HG03175 (cell line): ENCODE data around the gene ITGA7.

Experiments used
- ATAC-seq: cut with Tn5 transposase; IDR thresholded peaks from one replicate; pipeline ENCODE4 v1.9.1; 2021; ENCODE audit warnings: mild to moderate bottlenecking, moderate library complexity; ENCODE audit not compliant: unreplicated experiment

The ITGA7 gene

DNA sequence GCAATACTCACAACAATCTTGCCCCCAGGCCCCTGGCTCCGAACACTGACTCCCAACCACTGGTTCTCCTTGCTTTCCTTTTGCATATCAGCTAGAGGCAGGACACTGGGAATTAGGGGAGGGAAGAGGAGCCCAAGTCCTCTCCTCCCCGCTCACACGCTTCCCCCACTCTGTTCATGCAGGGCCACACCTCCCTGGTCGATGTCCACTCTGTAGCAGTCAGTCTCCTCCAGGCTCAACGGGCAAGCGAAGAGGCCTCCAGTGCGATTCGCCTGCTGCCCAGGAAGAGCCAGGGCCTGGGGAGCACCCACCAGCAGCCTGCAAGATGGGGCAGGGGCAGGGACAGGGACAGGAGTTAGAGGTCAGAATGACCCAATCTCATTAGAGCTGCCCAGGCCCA lies 4.8 kb downstream of the ITGA7 start:
- ATAC-seq: no peak

DNA sequence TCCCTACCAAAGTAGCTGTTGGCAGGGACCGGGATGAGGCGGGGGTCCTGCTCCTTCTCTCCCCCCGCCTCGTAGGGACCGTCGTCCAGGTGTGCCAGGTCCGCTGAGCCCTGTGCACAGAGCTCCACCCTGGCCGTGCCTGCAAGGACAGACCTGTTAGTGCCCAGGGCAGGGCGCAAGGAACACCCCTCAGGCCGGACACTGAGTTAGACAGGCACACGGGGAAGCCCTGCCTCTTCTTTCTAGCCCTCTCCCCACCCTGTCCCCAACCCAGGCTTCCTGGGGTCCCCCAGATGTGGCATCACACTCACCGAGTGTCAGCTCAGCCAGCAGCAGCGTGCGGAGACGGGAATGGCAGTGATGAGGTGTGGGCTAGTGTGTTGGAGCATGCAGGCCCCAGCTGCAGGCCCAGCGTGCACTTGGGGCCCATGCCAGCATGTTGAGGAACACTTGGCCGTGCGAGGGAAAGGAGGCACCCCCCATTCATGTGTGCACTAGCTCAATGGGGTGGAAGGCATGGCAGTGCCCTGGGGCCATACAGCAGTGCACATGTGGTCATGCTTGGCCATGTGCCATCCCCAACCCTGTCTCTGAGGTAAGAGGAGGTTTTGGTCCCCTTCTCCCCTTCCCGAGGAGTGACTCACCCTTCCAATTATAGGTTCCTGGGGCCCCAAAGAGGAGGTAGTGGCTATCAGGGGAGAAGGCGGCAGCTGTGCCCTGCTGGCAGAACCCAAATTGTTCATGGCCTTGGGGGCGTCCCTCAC lies 7.3 kb downstream of the ITGA7 start:
- ATAC-seq: no peak

DNA sequence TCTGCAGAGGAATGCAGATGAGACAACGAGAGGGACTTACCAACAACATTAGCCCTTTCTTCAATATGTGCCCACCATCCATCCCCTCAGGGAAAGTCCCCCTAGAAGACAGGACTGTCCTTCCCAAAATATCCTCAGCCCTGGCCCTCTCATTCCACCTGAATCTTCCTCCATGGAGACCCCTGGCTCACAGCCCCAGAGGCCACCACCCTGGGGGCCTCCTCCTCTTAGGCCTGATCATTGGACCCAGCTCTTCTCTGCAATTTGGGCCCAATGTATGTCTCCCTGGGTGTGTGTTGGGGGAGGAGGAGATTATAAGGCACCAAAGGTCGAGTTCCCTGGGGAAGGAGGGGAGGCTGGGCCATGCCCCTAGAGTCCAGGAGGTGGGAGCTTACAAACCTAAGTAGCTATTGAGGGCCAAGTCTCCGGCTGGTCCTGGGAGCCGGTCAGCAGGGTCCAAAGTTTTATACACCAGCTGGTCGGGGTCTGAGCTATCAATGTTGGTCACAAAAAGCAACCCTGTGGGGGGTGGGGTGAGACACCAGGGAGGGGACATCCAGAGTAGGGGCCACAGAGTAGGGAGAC lies 8.1 kb downstream of the ITGA7 start:
- no peak for ATAC-seq

DNA sequence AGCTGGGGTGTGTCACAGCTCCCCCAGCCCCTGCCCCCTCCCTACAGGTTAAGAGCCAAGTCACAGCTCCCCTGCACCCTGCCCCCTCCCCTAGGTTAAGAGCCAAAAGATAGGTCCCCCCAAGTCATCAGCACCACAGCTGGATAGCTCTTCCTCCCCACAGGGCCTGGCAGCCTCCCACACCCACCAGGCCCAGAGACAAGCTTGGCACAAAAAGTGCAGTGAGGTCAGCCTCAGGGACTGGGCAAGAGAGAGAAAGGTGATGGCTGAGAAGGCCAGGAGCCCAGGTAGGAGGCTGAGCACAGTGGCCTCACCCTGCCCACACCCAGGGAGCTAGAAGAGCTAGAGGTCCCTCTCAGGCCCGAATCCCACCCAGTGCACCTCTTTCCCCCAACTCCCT lies 8.7 kb downstream of the ITGA7 start:
- ATAC-seq: no peak

DNA sequence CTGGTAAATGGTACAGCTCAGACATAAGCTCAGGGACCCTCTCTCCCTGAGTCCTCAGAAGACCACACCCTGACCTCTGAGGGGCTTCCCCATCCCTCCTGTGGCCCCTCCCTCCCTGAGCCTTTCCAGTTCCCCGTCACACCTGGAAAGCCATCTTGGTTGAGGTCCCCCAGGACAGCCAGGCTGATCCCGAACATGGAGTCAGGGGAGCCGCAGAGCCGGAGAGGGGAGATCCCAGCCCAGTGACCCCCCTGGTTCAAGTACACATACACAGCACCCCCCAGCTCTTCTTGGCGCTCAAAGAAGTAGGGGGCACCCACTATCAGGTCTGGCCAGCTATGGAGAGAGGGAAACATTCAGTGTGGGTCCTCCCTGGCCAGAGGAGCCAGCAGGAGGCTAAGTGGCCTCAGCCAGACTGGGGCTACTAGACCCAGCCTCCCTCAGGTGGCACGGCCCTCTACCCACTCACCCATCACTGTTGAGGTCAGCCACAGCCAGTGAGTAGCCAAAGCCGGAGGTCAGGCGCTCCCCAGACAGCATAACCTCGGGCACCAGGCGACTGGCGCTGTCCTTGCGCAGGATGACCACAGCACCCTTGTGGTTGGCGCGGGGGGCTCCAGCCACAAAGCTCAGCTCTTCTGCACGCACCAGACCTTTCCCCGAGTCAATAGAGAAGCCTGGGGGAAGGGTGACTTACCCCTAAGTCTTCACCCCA lies 9.3 kb downstream of the ITGA7 start:
- ATAC-seq: no peak

DNA sequence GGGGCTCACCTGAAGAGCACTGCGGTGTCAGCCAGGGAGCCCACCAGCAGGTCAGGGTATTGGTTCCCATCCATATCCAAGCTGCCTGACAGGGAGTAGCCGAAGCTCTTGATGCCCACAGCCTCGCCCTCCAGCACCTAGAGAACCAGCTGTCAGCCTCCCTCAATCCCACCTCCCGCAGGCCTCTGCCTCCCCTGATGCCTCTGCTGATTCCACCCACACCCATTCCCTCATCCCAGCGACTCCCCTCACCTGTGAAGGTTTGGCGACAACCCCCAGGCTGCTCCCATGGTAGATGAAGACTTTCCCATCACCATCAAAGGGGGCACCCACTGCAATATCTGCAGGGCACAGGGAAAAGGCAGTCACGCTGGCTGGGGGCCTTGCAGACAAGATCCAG lies 10.0 kb downstream of the ITGA7 start:
- no peak for ATAC-seq

DNA sequence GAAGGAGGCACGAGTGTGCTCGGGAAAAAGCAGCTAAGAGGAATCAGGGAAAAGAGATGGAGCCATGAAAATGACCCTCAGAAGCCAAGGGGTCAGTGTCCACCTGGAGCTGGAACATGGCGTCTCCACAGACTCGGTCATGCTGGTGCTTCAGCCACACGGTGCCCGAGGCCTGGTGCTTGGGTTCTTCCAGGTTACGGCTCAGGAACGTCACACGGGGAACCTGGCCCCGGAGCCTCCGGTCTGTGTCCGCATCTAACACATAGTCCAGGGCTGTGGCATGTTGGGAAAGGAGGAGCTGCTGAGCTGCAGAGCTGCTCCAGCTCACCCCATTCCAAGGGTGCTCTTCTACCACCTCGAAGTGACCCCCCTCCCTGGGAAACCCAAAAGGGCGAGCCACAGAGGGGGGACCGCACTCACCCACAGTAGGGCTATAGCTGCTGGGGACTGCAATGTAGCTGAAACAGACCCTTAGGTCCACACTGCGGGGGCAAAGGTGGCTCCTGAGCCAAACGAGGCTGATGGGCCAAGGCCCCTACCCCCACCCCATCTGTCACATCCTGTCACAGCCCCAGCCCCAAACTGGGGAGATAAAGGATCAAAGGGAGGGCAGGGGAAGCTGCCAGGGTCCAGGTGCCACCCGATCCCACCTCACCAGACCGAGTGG lies 10.8 kb downstream of the ITGA7 start:
- ATAC-seq: no peak

DNA sequence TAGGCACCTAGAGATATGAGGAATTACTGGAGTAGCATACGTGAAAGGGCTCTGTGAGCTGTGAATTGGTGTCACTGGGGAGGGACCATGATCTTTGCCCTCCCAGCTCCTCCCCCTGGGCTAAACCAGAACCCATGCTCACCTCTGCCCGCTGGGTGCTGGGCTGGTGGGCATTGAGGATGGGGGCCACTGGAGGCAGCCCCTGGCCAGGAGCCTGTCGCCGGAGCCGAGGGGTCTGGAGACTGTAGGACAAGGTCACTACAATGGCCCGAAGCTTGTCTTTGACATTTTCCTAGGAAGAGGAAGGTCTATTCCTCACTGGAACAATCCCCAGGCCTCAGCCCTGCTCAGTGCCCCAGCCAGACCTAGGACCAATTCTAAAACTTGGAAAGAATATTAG lies 11.6 kb downstream of the ITGA7 start:
- ATAC-seq: no peak

DNA sequence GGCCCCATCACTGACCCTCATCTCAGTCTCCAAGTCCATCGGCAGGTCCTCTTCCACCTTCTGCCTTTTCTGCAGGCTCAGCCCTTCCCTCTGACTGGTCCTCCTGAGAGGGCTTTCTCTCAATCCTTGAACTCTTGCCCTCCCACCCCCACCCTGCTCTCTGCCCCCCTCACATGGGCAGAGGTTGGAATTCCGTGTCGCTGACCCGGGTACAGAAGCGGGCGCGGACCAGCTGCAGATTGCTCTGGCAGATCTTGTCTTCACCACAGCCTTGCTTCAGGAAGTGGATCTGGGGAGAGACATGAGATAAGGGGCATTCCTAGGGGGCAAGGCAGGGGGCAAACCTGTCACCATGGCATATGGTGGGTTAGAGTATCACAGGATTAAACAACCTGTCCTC lies 12.4 kb downstream of the ITGA7 start:
- ATAC-seq: no peak

DNA sequence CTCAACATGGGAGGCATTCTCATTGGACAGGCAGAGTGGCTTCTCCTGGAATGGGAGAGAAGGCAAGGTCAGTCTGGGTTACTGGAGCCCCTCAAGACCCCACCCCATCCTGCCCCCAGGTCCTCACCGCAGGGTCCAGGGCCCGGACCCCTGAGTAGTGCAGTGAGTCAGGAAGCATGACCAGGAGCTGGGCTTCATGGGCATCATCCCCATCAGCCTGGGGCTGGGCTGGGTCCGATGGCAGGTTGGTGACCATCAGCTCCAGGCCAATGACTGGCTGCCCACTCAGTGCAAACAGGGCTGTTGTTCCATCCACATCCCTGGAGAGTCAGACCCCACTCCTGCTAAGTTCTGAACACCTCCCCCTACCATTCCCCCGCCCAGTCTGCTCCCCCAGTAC lies 13.1 kb downstream of the ITGA7 start:
- no peak for ATAC-seq

DNA sequence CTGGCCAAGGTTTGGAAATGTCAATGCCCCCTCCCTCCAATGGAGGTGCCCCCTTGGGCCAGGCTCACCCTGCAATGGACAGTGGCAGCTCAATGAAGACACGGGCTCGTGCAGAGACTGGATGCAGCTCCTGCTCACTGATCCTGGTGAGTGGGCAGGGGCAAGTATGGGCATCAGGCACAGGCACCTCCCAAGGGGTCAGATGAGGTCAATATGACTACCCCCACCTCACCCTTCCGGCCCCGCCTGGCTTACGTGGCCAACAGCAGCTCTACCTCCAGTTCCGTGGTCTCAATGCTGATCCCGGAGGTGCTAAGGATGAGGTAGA lies 13.6 kb downstream of the ITGA7 start:
- ATAC-seq: no peak

DNA sequence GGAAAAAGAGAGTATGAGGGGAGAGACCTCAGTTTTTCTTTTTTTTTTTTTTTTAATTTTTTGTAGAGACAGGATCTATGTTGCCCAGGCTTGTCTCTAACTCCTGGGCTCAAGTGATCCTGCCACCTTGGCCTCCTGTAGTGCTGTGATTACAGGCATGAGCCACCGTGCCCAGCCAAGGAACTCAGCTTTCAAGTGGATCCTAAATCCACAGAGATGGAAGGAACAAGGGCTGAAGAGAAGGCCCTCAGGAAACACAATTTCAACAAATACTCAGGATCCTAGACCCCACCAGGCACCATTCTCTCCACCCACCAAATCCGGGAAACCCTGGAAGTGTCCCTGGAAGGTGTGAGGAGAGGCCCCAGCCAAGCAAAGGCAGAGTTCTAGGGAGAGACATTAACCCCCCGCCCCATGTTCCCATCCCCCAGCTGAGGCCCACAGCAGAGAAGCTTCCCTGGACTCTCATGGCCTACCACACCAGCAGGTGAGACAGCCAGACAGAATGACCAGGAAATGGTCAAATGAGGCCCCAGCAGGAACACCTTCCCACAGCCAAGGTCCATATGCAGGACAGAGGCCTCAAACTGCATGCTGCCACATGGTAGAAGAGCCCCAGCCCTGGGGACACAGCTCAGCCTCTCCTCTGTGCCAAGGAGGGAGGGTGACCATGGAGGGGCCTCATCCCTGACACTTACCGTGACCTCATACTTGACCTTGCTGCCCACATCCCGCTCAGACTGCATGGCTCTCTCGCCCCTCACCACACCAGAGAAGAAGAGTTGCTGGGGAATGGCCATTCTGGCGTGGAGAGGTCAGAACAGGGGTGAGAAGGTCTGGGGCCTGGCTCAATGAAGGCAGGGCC lies 14.1 kb downstream of the ITGA7 start:
- no peak for ATAC-seq

DNA sequence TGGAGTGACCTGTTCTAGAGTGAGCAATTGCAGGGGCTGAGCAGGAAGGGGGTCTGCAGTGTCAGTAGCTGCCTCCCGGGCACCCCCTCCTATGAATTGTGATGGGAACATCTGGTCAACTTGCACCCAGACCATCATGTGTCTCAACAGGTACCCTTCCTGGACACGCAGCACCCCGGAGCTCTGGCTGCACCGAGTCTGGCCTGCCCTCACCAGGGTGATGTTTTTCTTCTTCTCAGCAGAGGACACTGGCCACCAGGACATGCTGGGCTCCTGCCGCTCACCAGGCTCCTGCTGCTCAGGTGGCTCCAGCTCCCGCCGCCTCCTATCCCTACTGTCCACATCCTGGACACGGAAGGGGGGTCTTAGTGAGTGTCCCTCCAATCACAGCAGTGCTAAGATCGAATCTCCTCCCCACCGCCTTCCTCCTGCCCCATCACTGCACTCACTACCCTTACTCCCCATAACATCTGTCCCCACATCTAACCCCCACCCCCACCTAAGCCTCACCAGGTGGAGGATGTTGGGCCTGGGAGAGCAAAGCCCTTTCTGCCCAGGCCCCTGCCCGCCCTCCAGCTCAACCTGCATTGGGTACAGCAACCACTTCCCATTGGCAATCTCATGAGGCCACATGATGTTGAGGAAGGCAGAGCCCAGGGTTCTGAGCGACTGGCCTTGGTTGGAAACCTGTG lies 14.9 kb downstream of the ITGA7 start:
- no peak for ATAC-seq

DNA sequence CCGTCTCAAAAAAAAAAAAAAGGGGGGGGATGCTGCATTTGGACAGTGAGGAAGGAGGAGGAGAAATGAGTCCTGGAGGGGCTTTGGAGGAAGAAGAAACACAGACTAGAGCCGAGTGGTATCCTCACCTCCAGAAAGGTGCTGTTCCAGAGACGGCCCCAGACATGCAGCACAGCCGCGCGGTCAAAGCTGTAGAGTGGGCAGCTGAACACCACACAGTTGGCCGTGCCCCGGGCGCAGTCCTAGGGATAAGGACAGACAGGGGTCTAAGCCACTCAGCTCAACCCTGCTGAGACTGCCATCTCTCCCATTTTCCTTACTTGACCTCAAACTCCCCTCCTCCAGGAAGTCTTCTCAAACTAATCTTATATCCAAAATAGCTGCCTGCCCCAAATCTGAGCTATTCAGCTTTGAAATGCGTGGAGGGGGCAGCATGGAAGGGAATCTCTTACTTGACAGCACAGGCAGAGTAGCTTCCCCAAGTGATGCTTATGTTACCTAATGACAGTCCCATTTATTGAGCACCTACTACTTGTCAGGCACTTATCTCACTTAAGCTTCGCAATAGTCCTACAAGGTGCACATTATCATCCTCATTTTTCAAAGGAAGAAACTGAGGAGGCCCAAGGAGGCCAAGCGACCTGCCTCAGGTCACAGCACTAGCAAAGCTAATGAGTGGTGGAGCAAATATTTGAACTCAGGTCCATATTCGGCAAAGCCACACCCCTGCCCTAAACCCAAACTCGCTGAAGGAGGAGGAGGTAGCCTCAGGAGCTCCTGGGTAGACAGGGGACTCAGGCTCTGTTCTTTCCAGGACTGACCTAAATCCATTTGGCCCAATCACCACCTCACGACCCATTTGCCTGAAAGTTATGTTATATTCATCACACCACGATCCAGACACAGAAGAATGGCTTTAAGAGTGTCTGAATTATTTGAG lies 18.7 kb downstream of the ITGA7 start:
- ATAC-seq: no peak

DNA sequence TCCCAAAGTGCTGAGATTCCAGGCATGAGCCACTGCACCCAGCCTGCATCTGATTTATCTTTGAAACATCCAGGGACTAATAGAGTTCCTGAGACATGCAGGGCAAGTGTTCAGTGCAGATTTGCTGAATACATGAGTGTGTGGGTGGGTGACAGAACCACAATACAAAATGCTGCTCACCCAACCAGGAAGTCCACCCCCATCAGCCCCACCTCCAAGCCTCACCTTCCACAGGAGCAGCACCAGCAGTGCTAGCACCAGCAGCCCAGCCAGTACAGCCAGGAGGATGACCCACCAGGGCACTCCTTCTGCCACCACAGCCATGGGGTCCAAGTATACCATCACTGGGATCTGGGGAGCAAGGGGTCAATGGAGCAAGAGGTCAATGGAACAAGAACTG lies 20.0 kb downstream of the ITGA7 start:
- ATAC-seq: no peak

DNA sequence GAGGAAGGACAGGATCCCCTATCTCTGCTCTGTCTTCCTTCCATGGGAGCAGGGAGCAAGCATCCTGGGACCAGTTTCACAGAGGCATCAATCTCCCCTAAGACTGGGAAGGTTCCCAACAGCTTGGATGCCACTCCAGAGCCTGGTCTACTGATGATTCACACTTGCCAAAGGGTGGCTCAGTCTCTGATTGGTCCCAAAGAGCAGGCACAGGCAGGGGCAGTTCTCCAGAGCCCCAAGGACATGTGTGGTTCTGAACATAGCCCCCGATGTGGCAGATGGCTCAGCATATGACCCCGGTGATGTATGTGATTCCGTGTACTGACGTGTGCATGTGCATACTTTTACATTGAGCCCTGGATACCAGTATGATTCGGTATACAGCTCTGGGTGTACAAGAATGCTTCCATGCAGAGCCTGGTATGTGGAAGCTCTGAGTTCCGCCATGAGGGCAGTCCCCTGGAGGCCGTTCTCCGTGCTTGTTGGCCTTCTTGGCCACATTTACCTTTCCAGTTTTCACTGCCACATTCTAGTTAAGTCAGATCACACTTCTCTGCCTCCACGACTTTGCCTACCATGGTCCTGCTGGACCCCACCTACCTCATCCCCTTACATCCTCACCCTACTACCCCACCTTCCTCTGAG lies 21.2 kb downstream of the ITGA7 start:
- no peak for ATAC-seq

DNA sequence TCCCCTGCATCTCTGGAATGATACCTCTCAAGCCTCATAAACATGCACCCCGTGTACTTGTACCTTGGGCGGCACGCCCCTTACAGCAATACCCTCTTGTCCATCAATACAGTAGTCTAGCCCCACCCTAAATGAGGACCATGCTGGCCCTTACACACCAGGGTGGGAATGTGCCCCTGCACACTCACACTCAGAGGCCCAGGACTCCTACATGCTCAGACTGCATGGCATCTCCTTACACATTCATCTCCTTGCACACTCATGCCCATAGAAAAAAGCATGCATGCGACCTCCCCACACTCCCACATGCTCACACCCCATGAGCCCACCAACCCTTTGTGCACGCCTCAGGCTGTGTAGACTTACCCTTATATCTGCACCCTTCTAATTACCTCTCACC lies 22.0 kb downstream of the ITGA7 start:
- ATAC-seq: no peak

DNA sequence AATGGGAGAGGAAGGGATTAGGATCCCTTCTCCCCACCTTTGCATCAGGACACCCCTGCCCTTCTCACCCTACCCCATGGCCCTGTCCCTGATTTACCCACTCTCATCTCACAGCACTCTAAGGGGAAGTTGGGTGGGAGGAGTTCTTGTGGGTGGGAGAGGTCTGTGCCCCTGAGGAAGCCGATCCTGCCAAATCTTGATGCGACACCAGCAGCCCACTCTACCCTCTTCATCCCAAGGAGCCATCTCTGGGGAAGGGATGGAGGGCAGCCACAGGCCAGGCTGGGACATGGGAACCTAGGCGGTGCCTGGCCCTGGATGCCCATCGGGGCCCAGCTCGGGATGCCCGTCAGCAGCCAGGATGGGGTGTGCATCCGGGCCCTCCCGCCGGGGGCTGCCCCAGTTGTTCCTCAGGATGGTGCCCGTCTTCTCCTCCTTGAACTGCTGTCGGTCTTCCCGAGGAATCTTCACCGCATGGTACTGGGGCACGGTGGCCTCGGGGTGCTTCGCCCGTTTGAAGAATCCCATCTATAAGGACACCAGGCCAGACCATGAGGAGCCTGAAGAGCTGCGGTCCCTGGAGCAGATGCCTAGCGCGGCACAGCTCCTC lies 22.8 kb downstream of the ITGA7 start:
- no peak for ATAC-seq
